GM20000 (cell line): Measurements from ENCODE around the gene OSBPL2.
A peak's percentile ranks its signal among the peaks of the same experiment; 100 is the strongest.

Source experiments
- DNase-seq: peaks from one replicate; pipeline ENCODE4 v3.0.0; 2012; ENCODE audit warnings: low spot score
- CTCF ChIP-seq: IDR thresholded peaks from 2 replicates; pipeline ENCODE4 v1.5.1; 2012; ENCODE audit warnings: mild to moderate bottlenecking, control low read depth; ENCODE audit errors: extremely low read depth, missing control alignments

OSBPL2 gene

GRCh38 chr20:62339647-62340062 lies 101.3 kb downstream of the OSBPL2 start:
- peak; percentile 83 for DNase-seq
- no peak for TF ChIP-seq CTCF

GRCh38 chr20:62342910-62343309 lies 104.6 kb downstream of the OSBPL2 start:
- TF ChIP-seq CTCF, result no peak
- no peak for DNase-seq

GRCh38 chr20:62344092-62344491 lies 105.8 kb downstream of the OSBPL2 start:
- TF ChIP-seq CTCF, result no peak
- DNase-seq, result no peak

- DNase-seq, result no peak
- TF ChIP-seq CTCF, result no peak
Measured at GRCh38 chr20:62344782-62345181, 106.5 kb downstream of the OSBPL2 start.
